H9 (cell line): ENCODE data around the gene DNAL1. TPM values are rescaled to one million over a fixed set of nuclear protein-coding genes. Genes with fewer than 3 reads are reported as not detected.
A peak's percentile ranks its signal among the peaks of the same experiment; 100 is the strongest.

Source experiments
- DNase-seq: peaks from one replicate; pipeline ENCODE4 v3.0.0-alpha.2; 2017
- H2AFZ ChIP-seq: one replicate; pipeline ENCODE4 v1.6.1; 2013; ENCODE audit warnings: mild to moderate bottlenecking, low read length, control low read depth, moderate library complexity
- H2AK5ac ChIP-seq: 2 replicates; pipeline ENCODE4 v1.6.1; 2013; ENCODE audit warnings: low read length, control low read depth, mixed read lengths; ENCODE audit not compliant: insufficient read length
- H2BK120ac ChIP-seq: one replicate; pipeline ENCODE4 v1.6.1; 2013; ENCODE audit warnings: low read depth, mild to moderate bottlenecking, low read length, control low read depth, inconsistent platforms; ENCODE audit not compliant: poor library complexity, severe bottlenecking
- H2BK12ac ChIP-seq: 2 replicates; pipeline ENCODE4 v1.6.1; 2013; ENCODE audit warnings: low read length, control low read depth, mixed read lengths, low read depth; ENCODE audit not compliant: insufficient read length
- H2BK15ac ChIP-seq: 2 replicates; pipeline ENCODE4 v1.6.1; 2013; ENCODE audit warnings: low read depth, low read length, control low read depth
- H2BK20ac ChIP-seq: one replicate; pipeline ENCODE4 v1.6.1; 2013; ENCODE audit warnings: low read depth, mild to moderate bottlenecking, low read length, control low read depth, inconsistent platforms; ENCODE audit not compliant: poor library complexity, severe bottlenecking
- H2BK5ac ChIP-seq: 2 replicates; pipeline ENCODE4 v1.6.1; 2013; ENCODE audit warnings: low read length, control low read depth, mixed read lengths; ENCODE audit not compliant: insufficient read length
- H3K14ac ChIP-seq: 2 replicates; pipeline ENCODE4 v1.6.1; 2013; ENCODE audit warnings: low read length, control low read depth; ENCODE audit not compliant: insufficient read depth
- H3K18ac ChIP-seq: 2 replicates; pipeline ENCODE4 v1.6.1; 2013; ENCODE audit warnings: low read depth, mild to moderate bottlenecking, mixed read lengths, low read length, control low read depth; ENCODE audit not compliant: insufficient read length
- H3K23ac ChIP-seq: 2 replicates; pipeline ENCODE4 v1.6.1; 2013; ENCODE audit warnings: low read length, control low read depth, mixed read lengths, low read depth; ENCODE audit not compliant: insufficient read length
- H3K23me2 ChIP-seq: 2 replicates; pipeline ENCODE4 v1.6.1; 2013; ENCODE audit warnings: low read depth, mild to moderate bottlenecking, mixed read lengths, low read length, control low read depth; ENCODE audit not compliant: insufficient read length, poor library complexity, severe bottlenecking
- H3K27ac ChIP-seq: 2 replicates; pipeline ENCODE4 v1.5.1; 2013; ENCODE audit warnings: low read length, control low read depth, mixed read lengths, low read depth; ENCODE audit not compliant: insufficient read length
- H3K27me3 ChIP-seq: 2 replicates; pipeline ENCODE4 v1.6.1; 2013; ENCODE audit warnings: low read length, control low read depth, inconsistent platforms; ENCODE audit not compliant: insufficient read depth
- H3K4ac ChIP-seq: 2 replicates; pipeline ENCODE4 v1.6.1; 2013; ENCODE audit warnings: low read depth, mild to moderate bottlenecking, control low read depth, inconsistent platforms, low read length, moderate library complexity
- H3K4me1 ChIP-seq: 2 replicates; pipeline ENCODE4 v1.6.1; 2013; ENCODE audit warnings: low read length, control low read depth, inconsistent platforms; ENCODE audit not compliant: insufficient read depth
- H3K4me2 ChIP-seq: 2 replicates; pipeline ENCODE4 v1.6.1; 2013; ENCODE audit warnings: low read length, control low read depth, mixed read lengths; ENCODE audit not compliant: insufficient read length, insufficient read depth
- H3K56ac ChIP-seq: 2 replicates; pipeline ENCODE4 v1.6.1; 2013; ENCODE audit warnings: low read depth, mild to moderate bottlenecking, mixed read lengths, low read length, control low read depth; ENCODE audit not compliant: insufficient read length
- H3K79me1 ChIP-seq: 2 replicates; pipeline ENCODE4 v1.6.1; 2013; ENCODE audit warnings: low read depth, mild to moderate bottlenecking, moderate library complexity, low read length, control low read depth, inconsistent platforms; ENCODE audit not compliant: insufficient read depth, poor library complexity, severe bottlenecking
- H3K79me2 ChIP-seq: 2 replicates; pipeline ENCODE4 v1.6.1; 2013; ENCODE audit warnings: low read length, control low read depth, inconsistent platforms; ENCODE audit not compliant: insufficient read depth
- H3K9ac ChIP-seq: 2 replicates; pipeline ENCODE4 v1.6.1; 2013; ENCODE audit warnings: low read length, control low read depth, mixed read lengths; ENCODE audit not compliant: insufficient read length; ENCODE audit errors: extremely low read depth
- H3K9me3 ChIP-seq: one replicate; pipeline ENCODE4 v1.6.1; 2013; ENCODE audit warnings: low read depth, low read length, inconsistent platforms; ENCODE audit not compliant: control insufficient read depth
- H3T11ph ChIP-seq: one replicate; pipeline ENCODE4 v1.6.1; 2013; ENCODE audit warnings: mild to moderate bottlenecking, low read length, control low read depth, inconsistent platforms
- H4K20me1 ChIP-seq: one replicate; pipeline ENCODE4 v1.6.1; 2013; ENCODE audit not compliant: control insufficient read depth, insufficient read length, insufficient read depth
- H4K5ac ChIP-seq: 2 replicates; pipeline ENCODE4 v1.6.1; 2013; ENCODE audit warnings: low read depth, mild to moderate bottlenecking, mixed read lengths, low read length, control low read depth; ENCODE audit not compliant: insufficient read length
- H4K8ac ChIP-seq: replicated peaks from 2 replicates; pipeline ENCODE4 v1.6.1; 2013; ENCODE audit warnings: low read length, control low read depth, mixed read lengths, low read depth; ENCODE audit not compliant: insufficient read length
- H4K91ac ChIP-seq: 2 replicates; pipeline ENCODE4 v1.6.1; 2013; ENCODE audit warnings: low read depth, mild to moderate bottlenecking, moderate library complexity, mixed read lengths, low read length, control low read depth; ENCODE audit not compliant: insufficient read length
- H3K27ac Mint-ChIP-seq, 3 experiments: 2 replicates in 2 of 3; 3 replicates in 1 of 3; pipeline ENCODE4 v1.8.0; 2020 to 2021; ENCODE audit warnings: mixed read lengths in 3 of 3, mild to moderate bottlenecking in 1 of 3, moderate library complexity in 1 of 3
- H3K27me3 Mint-ChIP-seq: 2 replicates; pipeline ENCODE4 v1.8.0; 2021; ENCODE audit warnings: low read depth, mild to moderate bottlenecking, moderate library complexity, mixed read lengths
- H3K36me3 Mint-ChIP-seq, 3 experiments: 2 replicates in 2 of 3; 3 replicates in 1 of 3; pipeline ENCODE4 v1.8.0; 2020 to 2021; ENCODE audit warnings: low read depth in 3 of 3, mixed read lengths in 3 of 3; ENCODE audit not compliant: insufficient read depth in 1 of 3
- H3K4me1 Mint-ChIP-seq, 2 experiments: 2 replicates each; pipeline ENCODE4 v1.8.0; 2020; ENCODE audit warnings: mixed read lengths in 2 of 2
- H3K4me3 Mint-ChIP-seq, 2 experiments: 2 replicates in 1 of 2; 3 replicates in 1 of 2; pipeline ENCODE4 v1.8.0; 2020 to 2021; ENCODE audit warnings: mild to moderate bottlenecking in 2 of 2, mixed read lengths in 2 of 2, moderate library complexity in 1 of 2
- H3K9me3 Mint-ChIP-seq, 2 experiments: 2 replicates in 1 of 2; 3 replicates in 1 of 2; pipeline ENCODE4 v1.8.0; 2020; ENCODE audit warnings: mild to moderate bottlenecking in 2 of 2, mixed read lengths in 2 of 2, moderate library complexity in 1 of 2
- CTCF ChIP-seq: fragments of 200-600 bp; sonication (generic); conservative IDR thresholded peaks from 3 replicates; pipeline ENCODE4 v1.8.0; 2021; ENCODE audit warnings: antibody characterized with exemption, mild to moderate bottlenecking
- WGBS: extraction: QIAGEN DNeasy Blood & Tissue Kit; methylation state at CpG from one replicate; pipeline ENCODE4 v1.1.7; 2013; ENCODE audit warnings: missing lambda C conversion rate, low lambda C conversion rate, mixed read lengths; ENCODE audit not compliant: insufficient read length; ENCODE audit errors: extremely low coverage; 5-methylcytosine and 5-hydroxymethylcytosine counted together
- total RNA-seq: library from RNA; stranded (reverse); gene quantifications from 2 replicates; pipeline ENCODE4 v1.2.1, GENCODE V29; 2021

Gene DNAL1
- total RNA-seq, 1 experiment from 2014 or later: 17.7 TPM

GRCh38 chr14:73712071-73712506 lies 67.3 kb downstream of the DNAL1 start:
- Histone ChIP-seq H3K23ac (no peak overlapping the region), H3K23me2 (peaks cover 21% of the 10 kb centered on the region), H3K9ac (no peak overlapping the region), H2BK5ac (no peak overlapping the region), H4K20me1 (peaks cover 2% of the 10 kb centered on the region), H2BK12ac (no peak overlapping the region), H3T11ph (no peak overlapping the region), H3K79me2 (peaks cover 9% of the 10 kb centered on the region; the same call in 1 of the 2 replicates), H3K9me3 (no peaks in the 10 kb centered on the region), H2BK20ac (no peak overlapping the region), H4K8ac (no peak overlapping the region), H2BK15ac (no peak overlapping the region), H3K27me3 (no peaks in the 10 kb centered on the region), H4K91ac (no peak overlapping the region), H3K4ac (no peak overlapping the region), H3K18ac (no peak overlapping the region), H3K4me2 (peak overlapping the region; percentile 88), H2AK5ac (no peak overlapping the region), H3K79me1 (no peaks in the 10 kb centered on the region), H3K27ac (no peak overlapping the region), H4K5ac (no peak overlapping the region), H2BK120ac (no peak overlapping the region), H3K14ac (no peak overlapping the region), H3K4me1 (no peaks in the 10 kb centered on the region), H3K56ac (no peak overlapping the region), H2AFZ (no peak overlapping the region)
- Mint-ChIP-seq H3K27ac (no peak overlapping the region), H3K4me3 (peak overlapping the region; percentile 81 to 94), H3K27me3 (peaks cover 5% of the 10 kb centered on the region), H3K9me3 (no peaks in the 10 kb centered on the region; a peak in 1 of 5 replicates), H3K36me3 (peaks cover 3 to 11% (median 11%) of the 10 kb centered on the region in 3 experiments; a peak in 6 of 7 replicates), H3K4me1 (peaks cover 23 to 28% of the 10 kb centered on the region in 2 experiments)
- WGBS: no CpG with 5 or more reads among the region's 11 CpGs
- no peak for TF ChIP-seq CTCF
- no peak for DNase-seq
